Right renal pelvis (tissue), 4 donors: Measurements from ENCODE around the gene PPT2. TPM values are rescaled to one million over a fixed set of nuclear protein-coding genes. Genes with fewer than 3 reads are reported as not detected.
"Not testable (repeated sequence)": the region's sequence is repeated elsewhere in the genome, so short reads cannot be mapped to it uniquely, and the experiment has no call there.

ENCODE experiments used
- DNase-seq, 4 donors: peaks; one replicate each; pipeline ENCODE4 v3.0.0-alpha.2; 2013; ENCODE audit warnings: low read depth in 4 of 4, low spot score in 3 of 4, missing footprints in 1 of 4
- polyA plus RNA-seq, 4 donors: library from polyadenylated mRNA; unstranded; fragments of 120-200 nt; gene quantifications; one replicate each; pipeline ENCODE4 v1.2.1, GENCODE V29; 2013; ENCODE audit not compliant: insufficient read length in 4 of 4

PPT2 gene
- polyA plus RNA-seq, 4 donors = 33.8 to 39.2 (median 34.8) TPM

- DNase-seq = no peak
Observed at GRCh38 chr6:32175322-32175710, 21.4 kb downstream of the PPT2 start.

DNA sequence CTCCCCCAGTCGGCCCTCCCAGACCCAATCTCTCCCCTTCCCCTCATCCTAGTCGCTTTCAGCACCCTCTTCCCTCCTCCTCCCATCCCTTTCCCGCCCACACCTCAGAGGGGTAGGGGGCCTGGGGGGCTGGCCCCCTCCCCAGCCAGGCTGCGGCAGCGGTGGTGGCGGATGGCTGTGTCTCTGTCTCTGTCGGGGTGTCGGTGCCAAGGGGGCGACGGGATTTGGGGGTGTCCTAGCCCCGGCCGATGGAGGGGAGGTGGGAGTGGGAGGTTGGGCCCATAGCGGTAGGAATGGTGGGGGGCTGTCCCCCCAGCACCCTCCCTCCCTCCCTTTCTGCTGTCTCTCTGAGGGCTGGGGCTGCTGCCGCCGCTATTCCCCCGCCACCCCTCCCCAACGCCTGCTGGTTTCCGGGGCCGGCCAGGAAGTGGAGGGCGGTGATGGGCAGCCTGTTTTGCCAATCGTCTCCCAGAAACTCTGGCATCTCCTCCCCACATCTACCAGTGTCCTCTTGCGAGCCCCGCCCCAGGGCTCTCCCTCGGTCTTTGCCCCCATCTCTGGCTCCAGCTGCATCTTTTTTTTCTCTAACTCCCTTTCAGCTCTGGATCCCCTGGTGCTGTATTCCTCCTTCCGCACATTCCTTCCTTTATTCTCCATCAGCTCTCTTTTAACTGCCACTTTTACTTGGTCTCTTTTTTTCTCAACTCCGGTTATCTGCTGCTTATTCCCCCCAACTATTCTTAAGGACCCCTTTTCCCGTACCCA, 22.0 kb downstream of the PPT2 start, which contains the start of gene AGPAT1:
Gene AGPAT1, minus strand, starts transcription at position 374 of the 765 bp plus-strand sequence. CDS start 4,588 bp downstream, outside the sequence.
- peak in 3 of 4 donors; percentile 95 to 96 (median 96) for DNase-seq

DNA sequence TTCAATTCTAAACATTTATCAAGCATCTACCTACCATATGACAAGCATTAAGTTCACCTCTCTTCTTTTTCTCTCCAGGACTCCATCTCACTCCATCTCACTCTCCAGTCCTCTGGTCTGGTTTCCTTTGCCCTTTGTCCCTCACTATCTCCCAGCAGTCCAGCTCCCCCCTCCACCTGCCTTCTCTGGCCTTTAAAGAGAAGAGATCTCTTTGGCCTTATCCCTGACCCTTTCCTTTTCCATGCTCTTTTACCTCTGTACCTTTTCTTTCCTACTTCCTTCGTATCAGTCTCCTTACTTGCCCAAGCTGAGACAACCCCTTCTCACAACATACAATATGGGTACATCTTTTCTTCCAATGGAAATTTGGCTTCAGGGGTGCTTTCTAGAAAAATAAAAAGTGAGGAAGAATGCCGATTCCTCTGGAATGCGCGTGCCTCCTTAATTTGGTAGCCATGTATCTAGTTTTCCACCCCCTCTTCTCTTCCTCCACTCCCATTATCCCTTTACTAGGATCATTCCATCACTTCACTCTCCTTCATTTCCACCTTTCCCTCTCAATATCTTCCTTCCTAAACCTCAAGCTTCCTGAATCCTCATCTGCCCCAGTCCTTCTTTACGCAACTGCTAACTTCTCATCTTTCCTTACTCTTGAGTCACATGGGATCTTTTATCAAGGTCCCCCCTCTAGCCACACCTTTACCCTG, 22.7 kb downstream of the PPT2 start:
- DNase-seq = no peak

DNA sequence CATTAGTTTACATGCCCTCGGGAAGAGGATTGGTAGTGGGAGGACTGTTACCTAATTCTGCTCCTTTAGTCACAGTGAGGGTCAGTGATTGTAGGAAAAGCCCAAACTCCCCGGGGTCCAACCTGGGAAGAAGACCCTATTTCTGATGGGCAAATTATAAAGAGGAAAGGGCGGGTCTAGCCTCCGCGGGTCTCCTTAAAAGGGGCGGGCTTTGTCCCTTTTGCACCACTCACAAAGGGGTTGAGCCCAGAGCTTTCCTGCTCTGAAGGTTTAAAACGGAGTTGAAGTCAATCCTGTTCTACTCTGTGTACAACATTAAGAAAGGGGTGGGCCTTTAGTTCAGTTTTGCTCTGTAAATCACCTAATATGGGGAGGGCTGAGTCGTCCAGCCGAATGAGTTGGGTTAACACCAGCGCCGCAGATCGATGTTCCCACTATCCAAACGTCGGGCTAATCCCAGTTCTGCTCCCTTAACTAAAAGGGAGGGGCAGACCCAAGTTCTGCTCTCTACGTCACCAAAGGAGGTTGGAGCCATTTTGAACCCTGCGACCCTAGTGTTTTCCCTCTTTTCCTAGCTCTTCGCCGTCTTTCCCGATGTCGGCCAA, 23.3 kb downstream of the PPT2 start:
- no peak for DNase-seq

DNA sequence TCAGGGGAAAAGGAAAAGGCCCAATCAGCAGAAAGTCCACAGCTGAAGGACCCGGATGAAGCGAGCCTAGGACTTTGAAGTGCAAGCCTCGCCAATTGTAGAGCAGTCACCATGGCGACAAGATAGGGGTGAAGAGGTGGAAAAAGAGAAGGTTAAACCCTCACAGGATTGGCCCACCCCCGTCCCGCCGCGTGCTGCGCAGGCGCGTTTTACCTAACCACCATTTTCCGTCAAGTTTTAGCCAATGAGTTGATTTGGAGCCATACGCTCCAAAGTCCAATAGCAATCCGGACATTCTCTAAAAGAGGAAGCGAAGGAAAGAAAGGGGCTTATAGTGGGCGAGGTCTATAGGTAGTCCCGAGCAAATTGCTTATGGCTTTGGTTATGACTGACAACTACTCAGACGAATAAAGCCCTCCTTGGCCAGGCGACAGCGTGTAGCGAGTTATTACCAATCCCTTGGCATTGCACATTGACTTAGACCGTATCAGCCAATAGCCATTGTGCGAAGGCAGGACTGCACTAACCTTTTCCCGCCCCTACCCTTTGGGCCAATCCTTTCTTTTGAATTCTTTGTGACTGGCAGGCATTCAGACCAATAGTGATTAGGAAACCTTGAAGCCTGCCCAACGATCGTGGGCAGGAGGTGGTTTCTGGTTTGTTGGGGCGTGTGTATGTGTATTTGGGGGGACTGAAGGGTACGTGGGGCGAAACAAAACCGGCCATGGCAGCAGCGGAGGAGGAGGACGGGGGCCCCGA, 24.0 kb downstream of the PPT2 start, which contains the start of gene RNF5:
Gene RNF5, plus strand, starts transcription at position 618 of the 759 bp plus-strand sequence. Its CDS starts 107 bp downstream, at position 725.
- DNase-seq = peak; percentile 95 to 100 (median 100)

GRCh38 chr6:32178547-32179440, 24.9 kb downstream of the PPT2 start:
- DNase-seq = no peak

DNA sequence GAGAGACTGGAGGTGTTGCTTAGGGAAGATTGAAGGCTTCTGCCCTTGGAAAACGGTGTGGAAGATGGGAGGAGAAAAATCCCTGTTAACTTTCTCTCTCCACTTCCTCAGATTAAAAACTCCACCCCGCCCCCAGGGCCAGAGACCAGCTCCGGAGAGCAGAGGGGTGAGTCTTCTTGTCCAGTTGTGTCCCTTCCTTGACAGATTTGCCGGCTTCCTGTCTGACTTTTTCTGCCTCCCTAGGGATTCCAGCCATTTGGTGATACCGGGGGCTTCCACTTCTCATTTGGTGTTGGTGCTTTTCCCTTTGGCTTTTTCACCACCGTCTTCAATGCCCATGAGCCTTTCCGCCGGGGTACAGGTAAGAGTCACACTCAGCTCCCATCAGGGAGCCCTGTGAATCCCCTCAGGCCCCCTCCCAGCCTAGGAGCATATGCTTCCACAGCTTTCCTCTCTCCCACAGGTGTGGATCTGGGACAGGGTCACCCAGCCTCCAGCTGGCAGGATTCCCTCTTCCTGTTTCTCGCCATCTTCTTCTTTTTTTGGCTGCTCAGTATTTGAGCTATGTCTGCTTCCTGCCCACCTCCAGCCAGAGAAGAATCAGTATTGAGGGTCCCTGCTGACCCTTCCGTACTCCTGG, 25.9 kb downstream of the PPT2 start:
- no peak for DNase-seq

DNA sequence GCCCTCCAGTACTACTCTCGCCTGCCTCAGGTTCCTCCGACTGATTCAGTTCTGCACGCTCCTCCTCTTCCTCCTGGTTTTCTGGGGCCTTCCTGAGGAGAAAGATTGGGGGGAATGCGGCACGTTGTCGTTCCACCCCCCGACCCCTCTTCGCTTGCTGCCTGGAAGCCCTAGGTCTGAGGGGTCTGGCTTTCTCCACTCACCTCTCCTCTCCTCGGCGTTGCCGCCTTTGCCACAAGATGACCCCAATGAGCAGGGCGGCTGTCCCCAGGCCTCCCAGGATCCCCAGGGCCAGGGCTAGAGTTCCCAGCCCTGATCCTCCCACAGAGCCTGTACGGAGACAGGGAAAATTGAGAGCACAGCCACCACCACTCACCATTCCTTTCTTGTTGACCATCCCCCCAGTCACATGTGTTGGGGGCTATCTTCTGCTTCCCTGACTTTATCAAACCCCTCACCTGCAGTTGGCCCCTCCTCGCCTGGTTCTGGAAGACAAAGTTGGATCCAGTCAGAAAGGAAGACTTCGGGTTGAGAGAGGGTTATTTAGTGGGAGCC, 27.3 kb downstream of the PPT2 start:
- DNase-seq = no peak

- no peak for DNase-seq
Observed at GRCh38 chr6:32181915-32182529, 28.1 kb downstream of the PPT2 start.

DNA sequence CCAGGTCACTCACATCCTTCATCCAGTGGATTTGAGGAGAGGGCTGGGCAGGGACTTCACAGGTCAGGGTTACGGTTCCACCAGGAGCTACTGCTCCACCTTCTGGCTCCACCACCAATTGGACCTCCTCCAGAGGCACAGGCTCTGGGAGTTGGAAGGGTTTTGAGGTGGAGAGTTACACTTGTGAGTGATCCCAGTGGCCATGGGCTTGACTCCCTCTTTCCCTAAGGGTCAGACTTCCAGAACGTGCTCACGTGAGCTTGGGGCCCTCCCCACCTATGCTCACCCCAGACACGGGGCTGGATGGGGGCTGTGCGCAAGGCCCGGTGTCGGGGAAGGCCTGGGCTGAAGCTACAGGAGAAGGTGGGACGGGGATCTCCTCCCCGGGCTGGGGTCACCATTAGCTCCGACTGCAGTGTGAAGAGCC, 28.6 kb downstream of the PPT2 start:
- DNase-seq = no peak

- DNase-seq = no peak
Observed at GRCh38 chr6:32183030-32183429, 29.1 kb downstream of the PPT2 start.

DNA sequence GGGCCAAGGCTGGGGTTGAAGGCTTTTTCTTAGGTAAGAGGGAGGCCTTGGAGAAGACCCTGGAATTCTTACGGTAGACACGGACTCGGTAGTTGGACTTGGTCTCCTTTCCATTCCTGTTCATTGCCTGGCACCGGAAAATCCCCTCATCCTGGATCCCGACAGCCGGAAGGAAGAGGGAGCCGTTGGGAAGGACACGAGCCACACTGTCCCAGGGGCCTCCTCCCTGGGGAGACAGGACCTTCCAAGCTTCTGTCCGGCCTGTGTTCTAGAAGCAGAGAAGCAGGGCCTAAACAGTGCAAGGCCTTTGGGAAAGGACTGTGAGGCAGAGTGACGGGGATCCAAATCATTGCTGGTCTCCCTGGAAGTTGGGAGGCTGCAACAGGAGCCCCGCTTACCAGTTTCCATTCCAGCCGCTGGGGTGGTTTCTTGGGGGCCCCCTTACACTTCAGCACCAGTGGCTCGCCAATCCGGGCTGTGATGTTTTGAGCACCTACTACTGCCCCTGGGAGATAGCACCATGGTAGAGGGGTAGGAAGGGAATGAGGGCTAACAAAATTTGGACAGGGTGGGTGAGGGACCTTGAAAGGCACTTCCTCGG, 29.6 kb downstream of the PPT2 start:
- DNase-seq = no peak

DNA sequence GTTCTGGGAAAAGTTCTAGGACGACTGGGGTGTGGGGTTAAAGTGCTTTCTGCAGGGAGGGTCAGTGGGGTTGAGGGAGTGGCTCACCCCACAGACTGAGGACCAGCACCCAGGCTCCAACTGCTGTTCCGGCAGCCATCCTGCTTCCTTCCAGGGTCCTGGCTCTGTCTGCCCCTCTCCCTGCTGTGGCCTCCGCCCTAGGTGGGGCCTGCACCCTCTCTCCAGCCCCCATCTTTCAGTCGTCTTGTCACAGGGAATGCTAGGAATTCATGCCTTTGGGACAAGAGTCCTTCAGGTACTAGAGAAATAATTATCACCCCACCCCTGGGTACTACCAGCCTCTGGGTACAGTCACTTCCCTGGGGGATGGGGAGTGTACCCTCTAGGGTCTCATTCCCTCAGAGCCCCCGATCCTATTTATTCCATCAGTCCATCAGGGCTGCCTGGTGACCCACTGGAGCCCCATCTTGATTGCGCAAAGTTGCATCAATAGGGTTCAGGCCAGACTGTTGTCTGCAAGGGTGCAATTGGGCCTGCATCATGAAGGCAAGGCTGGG, 30.2 kb downstream of the PPT2 start, which contains the start of gene AGER:
Gene AGER, minus strand, starts transcription at position 170 of the 557 bp plus-strand sequence. Its CDS starts 31 bp downstream, at position 139.
- DNase-seq = no peak

DNA sequence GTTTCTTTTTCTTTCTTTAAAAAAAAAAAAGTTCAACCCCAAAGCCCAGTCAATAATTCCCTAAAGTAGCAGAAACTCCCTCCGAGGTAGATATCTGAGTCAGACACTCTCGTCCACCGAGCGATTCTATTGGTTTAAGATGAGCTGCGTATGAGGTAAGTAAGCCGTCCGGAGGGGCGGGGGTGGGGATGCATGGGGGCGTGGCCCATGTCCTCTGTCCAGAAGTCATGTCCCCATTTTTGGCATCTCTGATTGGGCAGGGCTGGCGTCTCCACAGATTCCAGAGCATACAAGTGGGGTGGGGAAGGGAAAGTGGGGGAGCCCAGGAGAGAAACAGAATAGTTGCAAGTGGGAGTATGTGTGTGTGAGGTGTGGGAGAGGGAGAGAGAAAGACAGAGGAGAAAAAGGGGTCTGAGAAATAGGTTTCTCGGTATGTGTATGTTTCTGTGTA, 31.8 kb downstream of the PPT2 start:
- not testable (repeated sequence) for DNase-seq

DNA sequence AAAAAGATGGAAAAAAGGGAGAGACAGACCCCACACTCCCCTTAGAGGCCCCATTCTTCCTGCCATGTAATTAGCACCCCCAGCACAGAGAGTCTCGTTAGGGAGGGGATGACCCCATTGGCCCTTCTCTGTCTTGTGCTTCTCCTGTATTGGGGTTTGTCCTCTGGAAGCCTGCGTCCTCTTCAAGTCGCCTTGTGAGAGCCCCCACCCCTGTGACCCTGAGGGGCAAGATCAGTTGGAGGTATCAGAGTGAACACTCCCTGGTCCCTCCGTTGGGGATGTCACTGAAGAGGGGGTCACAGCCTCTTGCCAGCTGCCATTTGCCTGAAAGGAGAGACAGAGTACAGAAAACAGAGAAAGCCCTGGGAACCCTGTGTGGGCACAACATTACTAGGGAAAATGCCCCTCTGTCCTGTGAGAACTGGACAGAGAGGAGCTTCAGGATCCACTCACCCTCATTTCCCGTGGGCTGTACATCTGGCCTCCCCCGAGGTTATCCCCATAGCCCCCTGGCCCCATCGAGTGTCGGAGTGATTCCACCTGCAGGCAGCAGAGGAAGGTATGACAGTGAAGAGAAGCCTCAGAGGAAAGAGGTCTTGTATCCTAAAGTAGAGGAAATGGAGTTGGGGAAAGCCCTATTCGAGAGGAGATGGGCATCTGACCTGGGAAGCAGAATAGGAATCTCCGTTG, 32.4 kb downstream of the PPT2 start:
- DNase-seq = not testable (repeated sequence)

DNA sequence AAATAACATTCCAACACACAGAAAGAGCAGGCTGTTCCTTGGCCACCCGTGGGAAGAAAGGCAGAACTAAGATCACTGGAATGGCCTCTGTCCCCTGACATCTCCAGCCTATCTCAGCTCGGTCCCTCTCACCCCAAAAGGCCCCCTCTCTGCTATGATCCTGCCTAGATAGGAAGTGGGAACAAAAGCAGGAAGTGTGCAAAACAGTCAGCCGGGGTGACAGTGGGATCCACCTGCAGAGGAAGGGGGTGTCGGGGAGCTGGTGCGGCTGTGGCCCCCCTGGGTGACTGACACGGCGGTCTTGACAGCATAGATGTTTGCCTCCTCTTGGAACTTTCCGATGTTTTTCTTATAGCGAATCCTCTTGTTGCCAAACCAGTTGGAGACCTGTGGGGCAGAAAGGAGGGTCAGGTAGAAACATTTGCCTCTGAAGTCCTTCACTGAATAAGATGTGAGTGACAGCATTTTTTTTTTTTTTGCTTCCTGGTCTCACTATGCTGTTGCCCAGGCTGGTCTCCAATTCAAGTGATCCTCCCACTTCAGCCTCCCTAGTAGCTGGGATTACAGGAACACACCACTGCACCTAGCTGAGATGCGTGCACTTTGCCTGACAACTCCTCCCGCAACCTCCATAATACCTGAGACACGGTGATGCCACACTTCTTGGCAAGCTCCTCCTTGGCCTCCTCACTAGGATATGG, 33.2 kb downstream of the PPT2 start:
- DNase-seq = no peak
